Ascending aorta (tissue), 2 donors: Measurements from ENCODE around the gene P4HTM. TPM values are rescaled to one million over a fixed set of nuclear protein-coding genes. Genes with fewer than 3 reads are reported as not detected.

Source experiments
- DNase-seq, 2 donors: peaks; one replicate each; pipeline ENCODE4 v3.0.0-alpha.2; 2019; ENCODE audit warnings: low spot score in 2 of 2
- H3K27ac ChIP-seq, 2 donors: fragments of 200-600 bp; sonication (generic); one replicate each; pipeline ENCODE4 v1.5.1; 2016 to 2017; ENCODE audit warnings: mild to moderate bottlenecking in 1 of 2
- H3K27me3 ChIP-seq: fragments of 200-600 bp; sonication (generic); one replicate; pipeline ENCODE4 v1.5.1; 2017
- H3K36me3 ChIP-seq, 2 donors: fragments of 200-600 bp; sonication (generic); one replicate each; pipeline ENCODE4 v1.5.1; 2016
- H3K4me1 ChIP-seq, 2 donors: fragments of 200-600 bp; sonication (generic); one replicate each; pipeline ENCODE4 v1.5.1; 2016 to 2017; ENCODE audit warnings: mild to moderate bottlenecking in 1 of 2
- H3K4me3 ChIP-seq, 2 donors: fragments of 200-600 bp; sonication (generic); one replicate each; pipeline ENCODE4 v1.5.1; 2016 to 2017; ENCODE audit warnings: mild to moderate bottlenecking in 1 of 2
- H3K9me3 ChIP-seq, 2 donors: fragments of 200-600 bp; sonication (generic); one replicate each; pipeline ENCODE4 v1.5.1; 2016
- intact Hi-C: fragments of 100-400 bp; cut with DNase I; formaldehyde crosslinking; loops from one replicate; pipeline ENCODE4 v1.15.1; 2023
- total RNA-seq: library from RNA; depleted of rRNA; stranded (reverse); fragments of >200 nt; gene quantifications from one replicate; pipeline ENCODE4 v1.1.0, GENCODE V29; 2016
- TF ChIP-seq, protein P1 (sequence below), 3 experiments: fragments of 200-600 bp in 2 of 3; fragments of 450-650 bp in 1 of 3; sonication (generic) in 2 of 3; IDR thresholded peaks; one replicate each; pipeline ENCODE4 v1.5.1; 2016 to 2019; ENCODE audit warnings: antibody characterized with exemption in 3 of 3, mild to moderate bottlenecking in 1 of 3, moderate library complexity in 1 of 3

The P4HTM gene
- total RNA-seq, 1 donor from 2014 or later: 71.9 TPM

DNA sequence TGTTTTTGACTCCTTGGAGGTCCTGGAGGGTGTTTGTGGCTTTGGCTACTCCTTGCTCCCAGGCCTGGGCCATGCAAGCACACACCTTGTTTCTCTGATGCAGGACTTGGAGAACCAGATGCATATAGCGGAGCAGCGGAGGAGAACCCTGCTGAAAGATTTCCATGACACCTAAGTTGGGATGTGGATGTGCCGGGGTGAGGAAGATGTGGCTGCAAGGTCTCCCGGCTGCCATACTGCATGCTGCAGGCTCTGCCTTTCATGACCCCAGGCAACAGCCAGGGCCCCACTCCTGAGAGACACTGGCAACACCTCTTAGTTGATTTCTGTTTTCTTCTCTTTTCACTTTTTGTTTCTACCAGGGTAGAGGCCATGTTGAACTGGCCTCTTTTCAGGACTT, 6.9 kb upstream of the P4HTM start:
- Histone ChIP-seq H3K27ac (no peak overlapping the region), H3K4me1 (peaks cover 0 to 2% of the 10 kb centered on the region in 2 donors), H3K4me3 (no peak overlapping the region), H3K36me3 (peaks cover 61 to 65% of the 10 kb centered on the region in 2 donors), H3K9me3 (no peaks in the 10 kb centered on the region), H3K27me3 (no peaks in the 10 kb centered on the region)
- intact Hi-C loops: no loop called here
- DNase-seq: no peak
- TF ChIP-seq, protein P1, sequence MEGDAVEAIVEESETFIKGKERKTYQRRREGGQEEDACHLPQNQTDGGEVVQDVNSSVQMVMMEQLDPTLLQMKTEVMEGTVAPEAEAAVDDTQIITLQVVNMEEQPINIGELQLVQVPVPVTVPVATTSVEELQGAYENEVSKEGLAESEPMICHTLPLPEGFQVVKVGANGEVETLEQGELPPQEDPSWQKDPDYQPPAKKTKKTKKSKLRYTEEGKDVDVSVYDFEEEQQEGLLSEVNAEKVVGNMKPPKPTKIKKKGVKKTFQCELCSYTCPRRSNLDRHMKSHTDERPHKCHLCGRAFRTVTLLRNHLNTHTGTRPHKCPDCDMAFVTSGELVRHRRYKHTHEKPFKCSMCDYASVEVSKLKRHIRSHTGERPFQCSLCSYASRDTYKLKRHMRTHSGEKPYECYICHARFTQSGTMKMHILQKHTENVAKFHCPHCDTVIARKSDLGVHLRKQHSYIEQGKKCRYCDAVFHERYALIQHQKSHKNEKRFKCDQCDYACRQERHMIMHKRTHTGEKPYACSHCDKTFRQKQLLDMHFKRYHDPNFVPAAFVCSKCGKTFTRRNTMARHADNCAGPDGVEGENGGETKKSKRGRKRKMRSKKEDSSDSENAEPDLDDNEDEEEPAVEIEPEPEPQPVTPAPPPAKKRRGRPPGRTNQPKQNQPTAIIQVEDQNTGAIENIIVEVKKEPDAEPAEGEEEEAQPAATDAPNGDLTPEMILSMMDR (IDR thresholded peaks at IDR 0.05): no peak

DNA sequence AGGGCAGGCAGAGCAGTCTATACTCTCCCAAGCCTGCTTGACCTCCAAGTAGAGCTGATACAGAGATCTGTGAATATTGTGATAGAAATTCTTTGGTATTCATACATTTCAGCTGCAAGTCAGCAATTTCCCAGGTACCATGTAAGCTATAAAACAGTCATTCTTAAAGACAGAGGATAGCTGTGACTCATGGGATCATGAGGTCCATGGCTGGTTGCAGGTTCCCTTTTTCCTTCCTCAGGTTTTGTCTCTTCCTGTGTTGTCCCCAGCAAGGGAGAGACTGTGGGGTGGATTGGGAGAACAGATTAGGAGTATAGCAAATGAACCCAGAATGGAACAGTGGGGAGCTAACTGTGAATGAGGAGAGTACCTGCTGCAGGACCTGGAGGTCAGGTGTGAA, 5.4 kb upstream of the P4HTM start:
- H3K27ac ChIP-seq: no peak overlapping the region
- no peak overlapping the region for H3K4me3 ChIP-seq
- H3K27me3 ChIP-seq: no peaks in the 10 kb centered on the region
- H3K9me3 ChIP-seq: no peaks in the 10 kb centered on the region
- no peak for DNase-seq
- peaks cover 7 to 15% of the 10 kb centered on the region in 2 donors for H3K4me1 ChIP-seq
- intact Hi-C loops: no loop called here
- peaks cover 47 to 56% of the 10 kb centered on the region in 2 donors for H3K36me3 ChIP-seq
- TF ChIP-seq, protein P1 (IDR thresholded peaks at IDR 0.05): no peak

DNA sequence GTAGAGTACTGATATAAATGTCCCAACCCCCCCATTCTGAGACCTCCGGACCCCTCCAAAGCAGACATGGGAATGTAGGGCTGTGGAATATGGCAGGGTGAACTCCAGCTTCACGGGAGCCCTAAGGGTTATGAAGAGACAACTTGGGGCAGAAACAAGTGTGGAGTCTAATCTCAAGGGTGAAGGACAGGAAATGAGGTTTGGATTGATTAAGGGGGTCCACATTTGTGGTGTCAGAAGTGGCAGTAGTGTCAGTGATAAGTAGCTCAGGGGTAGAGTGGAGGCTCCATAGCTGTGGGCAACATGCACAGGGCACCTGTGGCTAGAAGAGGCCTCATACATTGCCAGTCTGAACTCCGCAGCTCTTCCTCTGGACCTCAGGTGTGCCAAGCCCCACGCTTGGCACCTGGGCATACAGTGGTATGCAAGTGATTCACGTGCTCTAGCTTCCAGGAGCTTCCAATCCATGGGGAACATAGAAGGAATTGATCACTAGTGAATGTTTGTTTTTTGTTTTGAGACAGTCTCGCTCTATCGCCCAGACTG, 4.1 kb upstream of the P4HTM start:
- intact Hi-C loops: no loop called here
- H3K9me3 ChIP-seq: no peaks in the 10 kb centered on the region
- peaks cover 8 to 16% of the 10 kb centered on the region in 2 donors for H3K4me1 ChIP-seq
- no peaks in the 10 kb centered on the region for H3K27me3 ChIP-seq
- H3K27ac ChIP-seq: no peak overlapping the region
- no peak for DNase-seq
- peaks cover 36 to 44% of the 10 kb centered on the region in 2 donors for H3K36me3 ChIP-seq
- no peak overlapping the region for H3K4me3 ChIP-seq
- TF ChIP-seq, protein P1 (IDR thresholded peaks at IDR 0.05): no peak

DNA sequence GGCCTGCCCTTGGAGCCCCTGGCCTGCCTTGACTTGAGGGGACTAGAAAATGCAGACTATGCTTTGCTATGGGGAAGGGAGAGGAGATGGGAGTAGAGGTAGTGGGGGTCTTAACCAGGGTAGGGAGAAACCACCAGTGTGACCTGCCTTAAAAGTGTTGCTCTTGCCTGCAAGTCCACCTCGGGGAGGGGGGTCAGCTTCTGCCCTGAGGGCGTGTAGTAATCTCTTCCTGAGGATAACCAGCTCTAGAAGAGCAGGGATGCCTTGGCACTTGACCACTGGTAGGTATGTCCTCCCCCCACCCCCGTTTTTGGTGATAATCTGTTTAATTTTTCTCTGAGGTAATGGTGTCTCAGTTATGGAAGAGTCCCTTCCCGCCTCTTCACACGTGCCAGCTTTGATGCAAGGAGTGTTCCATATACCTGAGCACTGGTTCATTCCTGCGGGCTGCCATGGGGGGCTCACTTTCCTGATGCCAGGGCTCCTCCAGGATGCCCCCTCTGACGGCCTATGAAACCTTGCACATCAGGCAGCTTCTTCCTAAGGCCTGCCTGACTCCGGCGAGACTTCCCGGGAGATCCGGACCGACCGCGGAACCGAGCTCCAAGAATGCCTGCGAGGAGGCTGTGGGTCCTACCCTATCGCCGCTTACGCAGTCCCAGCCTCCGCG, 780 bp upstream of the P4HTM start:
- H3K27ac ChIP-seq: peak overlapping the region; percentile 92 to 97
- peaks cover 8 to 12% of the 10 kb centered on the region in 2 donors for H3K36me3 ChIP-seq
- H3K9me3 ChIP-seq: no peaks in the 10 kb centered on the region
- peak overlapping the region; percentile 80 to 99 for H3K4me3 ChIP-seq
- no peak for DNase-seq
- peaks cover 10 to 26% of the 10 kb centered on the region in 2 donors for H3K4me1 ChIP-seq
- TF ChIP-seq, protein P1 (IDR thresholded peaks at IDR 0.05): no peak
- no peaks in the 10 kb centered on the region for H3K27me3 ChIP-seq
- intact Hi-C loops: loop anchor here (1.0 to 2.0 kb wide), 2 partner anchors 18 to 30 kb away; partner anchors contain the start of genes DALRD3 and WDR6

DNA sequence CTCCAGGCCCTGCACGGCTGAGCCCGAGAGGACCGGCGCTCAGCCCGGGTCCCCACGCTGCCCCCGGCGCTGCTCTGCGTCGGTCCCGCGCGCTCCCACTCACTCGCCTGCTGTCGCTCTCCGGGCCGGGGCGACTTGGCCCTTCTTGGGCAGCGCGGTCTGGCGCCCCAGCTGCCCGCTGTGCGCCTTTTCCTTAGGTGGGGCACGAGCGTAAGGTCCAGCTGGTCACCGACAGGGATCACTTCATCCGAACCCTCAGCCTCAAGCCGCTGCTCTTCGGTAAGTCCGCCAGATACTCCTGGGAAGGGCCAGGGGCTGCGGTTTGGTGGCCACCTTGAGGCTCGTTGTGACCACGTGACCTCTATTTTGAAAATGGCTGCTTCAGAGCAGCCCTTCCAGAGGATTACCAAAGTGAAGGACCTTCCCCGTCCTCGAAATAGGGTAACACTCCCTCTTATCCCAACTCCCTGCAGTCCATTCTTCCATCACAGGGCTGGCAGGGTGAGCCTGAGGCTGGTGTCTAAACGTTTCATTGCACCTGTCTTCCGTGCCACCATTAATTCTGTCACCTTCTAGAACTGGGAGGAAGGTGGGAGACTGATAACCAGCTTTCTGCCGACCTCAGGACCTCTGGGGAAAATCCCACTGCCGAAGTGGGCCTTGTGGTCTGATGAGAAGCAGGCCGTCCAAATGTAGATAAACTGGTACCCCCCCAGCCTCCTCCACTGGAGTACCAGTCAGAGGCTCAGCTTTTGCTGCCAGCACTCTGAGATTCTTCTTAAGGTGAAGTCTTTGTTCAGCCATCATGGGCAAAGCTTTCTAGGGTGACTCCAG, 812 bp downstream of the P4HTM start:
- TF ChIP-seq, protein P1 (IDR thresholded peaks at IDR 0.05): no peak
- intact Hi-C loops: loop anchor here (2.0 kb wide), 1 partner anchor 102 kb away; no protein-coding TSS in a partner anchor

More for the DNA sequence above, 812 bp downstream of the P4HTM start:
- Histone ChIP-seq H3K9me3 (no peaks in the 10 kb centered on the region), H3K27ac (peak overlapping the region; percentile 92 to 97), H3K27me3 (no peaks in the 10 kb centered on the region), H3K4me1 (peaks cover 10 to 26% of the 10 kb centered on the region in 2 donors), H3K4me3 (peak overlapping the region; percentile 80 to 99), H3K36me3 (no peaks in the 10 kb centered on the region)
- no peak for DNase-seq
